Glomerular visceral epithelial cell (primary cell): ENCODE results near the gene HOXB2.
"Not testable (repeated sequence)": the region's sequence is repeated elsewhere in the genome, so short reads cannot be mapped to it uniquely, and the experiment has no call there.

ENCODE experiments used
- DNase-seq: peaks from one replicate; pipeline ENCODE4 v3.0.0-alpha.2; 2016; ENCODE audit errors: extremely low spot score

HOXB2 gene

GRCh38 chr17:48514477-48514876 lies 30.4 kb downstream of the HOXB2 start:
- no peak for DNase-seq

- no peak for DNase-seq
Measured at GRCh38 chr17:48513666-48514455, 31.0 kb downstream of the HOXB2 start.

GRCh38 chr17:48513097-48513496 lies 31.8 kb downstream of the HOXB2 start:
- DNase-seq = no peak

- no peak for DNase-seq
Measured at GRCh38 chr17:48510761-48511604, 33.9 kb downstream of the HOXB2 start.

- no peak for DNase-seq
Measured at GRCh38 chr17:48510381-48510760, 34.5 kb downstream of the HOXB2 start.

- DNase-seq = not testable (repeated sequence)
Measured at GRCh38 chr17:48509708-48510107, 35.2 kb downstream of the HOXB2 start.

GRCh38 chr17:48506246-48506645 lies 38.7 kb downstream of the HOXB2 start:
- no peak for DNase-seq

DNA sequence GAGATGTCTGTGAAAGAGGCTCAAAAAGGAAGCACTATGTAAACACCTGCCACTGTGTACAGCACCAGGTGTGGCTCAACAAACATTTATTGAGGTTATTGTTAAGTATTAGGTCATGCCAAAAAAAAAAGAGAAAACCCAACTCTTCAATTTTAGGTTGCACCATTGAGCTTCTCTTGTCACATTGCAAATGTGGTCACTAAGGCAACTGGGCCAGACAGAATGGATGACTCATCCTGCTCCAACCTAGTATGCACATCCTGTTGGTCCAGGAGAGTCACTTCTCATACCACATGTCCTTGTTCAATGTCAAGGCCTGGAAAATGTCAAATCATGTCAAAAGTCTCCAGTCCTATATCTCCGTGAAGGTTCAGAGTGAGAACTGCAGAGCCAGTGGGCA lies 39.1 kb downstream of the HOXB2 start:
- DNase-seq = peak; percentile 79

DNA sequence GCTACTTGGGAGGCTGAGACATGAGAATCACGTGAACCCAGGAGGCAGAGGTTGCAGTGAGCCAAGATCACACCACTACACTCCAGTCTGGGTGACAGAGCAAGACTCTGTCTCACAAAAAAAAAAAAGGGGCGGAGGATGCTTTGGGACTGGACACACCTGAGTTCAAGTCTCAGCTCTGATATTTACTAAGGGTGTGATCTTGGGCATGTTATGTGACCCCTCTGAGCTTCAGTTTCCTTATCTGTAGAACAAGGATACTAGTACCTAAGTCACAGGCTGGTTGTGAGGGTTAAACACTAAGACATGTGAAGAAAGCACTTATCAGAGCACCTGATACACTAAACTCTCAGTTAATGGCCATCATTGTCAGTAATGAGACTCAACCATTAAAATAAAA lies 40.0 kb downstream of the HOXB2 start:
- no peak for DNase-seq

- no peak for DNase-seq
Measured at GRCh38 chr17:48503747-48504146, 41.2 kb downstream of the HOXB2 start.

- no peak for DNase-seq
Measured at GRCh38 chr17:48502901-48503300, 42.0 kb downstream of the HOXB2 start.

- DNase-seq = no peak
Measured at GRCh38 chr17:48502312-48502711, 42.6 kb downstream of the HOXB2 start.

DNA sequence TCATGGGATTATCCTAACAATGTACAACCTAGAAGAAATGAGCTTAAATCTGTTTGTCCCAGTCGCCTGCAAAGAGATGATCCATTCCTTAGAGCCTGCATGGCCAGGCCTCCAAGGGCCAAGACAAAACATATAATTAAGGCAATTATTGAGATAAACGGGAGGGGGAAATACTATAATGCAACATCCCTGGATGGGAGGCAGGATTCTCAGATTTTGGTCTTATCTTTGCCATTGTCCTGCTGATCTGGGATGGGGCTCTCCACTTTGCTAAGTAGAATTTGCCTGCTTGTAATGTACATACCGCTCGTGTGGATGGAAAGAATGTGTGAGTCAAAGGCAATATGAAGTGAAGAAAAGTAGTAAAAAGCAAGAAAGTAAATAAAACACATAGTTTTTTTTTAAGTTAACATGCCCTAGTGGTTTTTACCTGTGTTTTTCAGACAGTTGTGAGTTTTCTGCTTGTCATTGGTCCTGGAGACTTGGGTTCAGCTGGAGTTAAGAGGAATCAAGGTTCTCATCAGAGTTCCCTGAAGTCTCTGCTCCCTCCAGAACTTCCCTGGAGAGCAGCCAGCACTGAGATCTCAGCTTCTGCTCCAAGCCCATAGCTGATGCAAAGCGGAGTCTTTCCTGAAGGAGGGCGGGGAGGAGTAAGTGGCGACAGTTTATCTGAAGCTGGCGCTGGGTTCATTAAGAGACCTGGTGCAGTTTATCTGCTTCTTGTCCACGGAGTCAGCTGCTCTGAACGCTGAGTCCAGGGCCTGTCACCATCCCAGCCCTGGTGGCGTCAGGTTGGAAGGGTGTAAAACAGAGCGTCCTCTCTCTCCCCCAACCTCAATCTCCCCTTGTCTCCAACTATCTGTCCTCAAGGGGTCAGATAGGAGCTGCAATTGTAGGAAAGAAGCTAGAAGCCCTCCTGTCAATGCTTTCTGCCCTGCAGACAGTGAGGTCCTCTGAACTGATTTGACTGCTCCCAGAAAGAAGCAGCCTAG lies 44.2 kb downstream of the HOXB2 start:
- no peak for DNase-seq

- DNase-seq = no peak
Measured at GRCh38 chr17:48499735-48500434, 45.0 kb downstream of the HOXB2 start.

DNA sequence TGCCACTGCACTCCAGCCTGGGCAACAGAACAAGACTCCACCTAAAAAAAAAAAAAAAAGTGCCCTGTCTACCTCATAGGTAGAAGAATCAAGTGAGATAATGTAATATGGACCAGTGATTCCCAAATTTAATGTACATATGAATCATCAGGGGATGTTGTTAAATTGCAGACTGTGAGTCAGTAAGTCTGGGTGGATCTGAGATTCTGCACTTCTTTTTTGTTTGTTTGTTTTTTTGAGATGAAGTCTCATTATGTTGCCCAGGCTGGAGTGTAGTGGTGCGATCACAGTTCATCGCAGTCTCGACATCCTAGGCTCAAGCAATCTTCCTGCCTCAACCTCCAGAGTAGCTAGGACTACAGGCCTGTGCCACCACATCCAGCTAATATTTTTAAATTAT lies 45.7 kb downstream of the HOXB2 start:
- no peak for DNase-seq

- no peak for DNase-seq
Measured at GRCh38 chr17:48498164-48498850, 46.6 kb downstream of the HOXB2 start.

GRCh38 chr17:48497103-48497502 lies 47.8 kb downstream of the HOXB2 start:
- DNase-seq = peak; percentile 56

- peak; percentile 47 for DNase-seq
Measured at GRCh38 chr17:48494335-48494734, 50.6 kb downstream of the HOXB2 start.
